ENCODE measurements around the gene CLCNKB.
"Not testable (repeated sequence)": the region's sequence is repeated elsewhere in the genome, so short reads cannot be mapped to it uniquely, and the experiment has no call there.

Gene CLCNKB

DNA sequence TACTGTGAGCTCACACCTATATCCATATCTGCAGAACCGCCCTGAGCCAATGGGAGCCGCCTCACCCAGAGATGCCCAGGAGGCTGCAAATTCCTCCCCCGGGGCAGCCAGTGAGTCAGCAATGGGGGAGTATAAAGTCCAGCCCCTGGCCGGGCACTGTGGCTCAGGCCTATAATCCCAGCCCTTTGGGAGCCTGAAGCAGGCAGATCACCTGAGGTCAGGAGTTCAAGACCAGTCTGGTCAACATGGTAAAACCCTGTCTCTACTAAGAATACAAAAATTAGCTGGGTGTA lies 5.0 kb upstream of the CLCNKB start:
- no peak for TF ChIP-seq CTCF (IDR thresholded peaks at IDR 0.05; ENCODE audit: unreplicated experiment in 3 of 3)

DNA sequence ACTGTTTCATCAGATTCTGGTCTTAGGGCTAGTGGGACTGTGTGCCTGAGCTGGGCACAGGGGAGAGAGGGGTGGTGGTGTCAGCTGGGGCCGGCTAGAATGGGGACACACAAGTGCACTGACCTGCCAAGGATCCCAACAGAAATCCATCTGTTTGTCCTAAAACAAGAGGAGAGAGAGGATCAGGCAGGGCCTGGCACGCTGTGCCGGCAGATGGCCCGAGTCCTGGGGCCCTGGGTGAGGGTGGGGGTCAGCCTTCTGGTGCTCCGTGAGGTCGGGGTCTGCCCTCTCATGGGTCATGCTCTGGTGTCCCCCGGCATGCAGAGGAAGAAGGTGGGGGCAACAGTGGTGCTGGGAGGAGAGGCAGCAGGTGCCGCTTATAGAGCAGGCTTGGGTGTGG lies 3.7 kb upstream of the CLCNKB start:
- H3K36me3 Mint-ChIP-seq (ENCODE audit: low read depth); H3K27ac Mint-ChIP-seq; H3K4me3 Mint-ChIP-seq; H3K4me1 Mint-ChIP-seq; H3K9me3 Mint-ChIP-seq: not testable (repeated sequence)
- H3K27me3 Mint-ChIP-seq (ENCODE audit: low read depth): peaks cover 30% of the 10 kb centered on the region

More for the DNA sequence above, 5.0 kb upstream of the CLCNKB start:
- Mint-ChIP-seq H3K9me3 (no peaks in the 10 kb centered on the region), H3K4me3 (no peak overlapping the region), H3K27ac (no peak overlapping the region), H3K27me3 (ENCODE audit: low read depth) (peaks cover 29% of the 10 kb centered on the region), H3K36me3 (ENCODE audit: low read depth) (no peaks in the 10 kb centered on the region), H3K4me1 (no peaks in the 10 kb centered on the region)

DNA sequence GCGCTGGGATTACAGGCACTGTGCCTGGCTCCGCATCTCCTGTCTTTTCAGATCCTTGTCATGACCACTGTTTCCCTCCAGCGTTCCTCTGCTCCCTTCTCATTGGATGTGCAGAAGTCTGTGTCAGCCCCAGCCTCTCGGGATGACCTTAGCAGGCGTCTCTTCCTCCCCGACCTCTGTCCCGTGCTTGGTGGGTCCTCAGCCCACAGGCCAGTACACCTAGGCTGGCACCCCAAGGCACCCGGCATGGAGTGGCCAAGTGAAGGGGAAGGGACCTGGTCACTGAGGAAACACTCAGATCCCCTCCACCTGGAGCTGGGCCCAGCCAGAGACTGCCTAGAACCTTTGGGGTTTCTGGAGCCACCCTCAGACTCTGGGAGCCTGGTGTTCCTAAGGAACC lies 2.4 kb upstream of the CLCNKB start:
- H3K36me3 Mint-ChIP-seq (ENCODE audit: low read depth): no peaks in the 10 kb centered on the region
- no peak overlapping the region for H3K4me3 Mint-ChIP-seq
- no peak overlapping the region for H3K27ac Mint-ChIP-seq
- peaks cover 32% of the 10 kb centered on the region for H3K27me3 Mint-ChIP-seq (ENCODE audit: low read depth)
- H3K4me1 Mint-ChIP-seq: no peaks in the 10 kb centered on the region
- no peaks in the 10 kb centered on the region for H3K9me3 Mint-ChIP-seq
- TF ChIP-seq CTCF (IDR thresholded peaks at IDR 0.05; ENCODE audit: unreplicated experiment in 3 of 3): no peak

DNA sequence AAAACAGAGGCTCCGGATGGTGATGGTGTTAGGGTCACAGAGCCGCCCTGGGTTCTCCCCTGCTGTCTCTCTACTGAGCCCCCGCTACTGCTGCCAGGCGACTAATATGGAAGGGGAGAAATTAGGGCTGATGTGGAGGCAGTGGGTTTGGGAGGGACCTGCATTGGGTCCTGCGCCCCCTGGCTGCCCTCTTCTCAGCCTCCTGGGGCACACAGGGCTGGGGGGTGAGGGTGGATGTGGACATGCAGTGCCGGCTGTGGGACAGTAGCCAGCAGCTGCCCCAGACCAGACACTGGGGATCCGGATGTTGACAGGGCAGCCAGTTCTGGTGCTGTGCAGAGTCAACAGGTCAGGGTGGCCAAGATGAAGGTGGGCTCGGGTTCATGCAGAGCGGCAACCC lies 1.5 kb upstream of the CLCNKB start:
- Mint-ChIP-seq H3K4me3 (no peak overlapping the region), H3K4me1 (no peaks in the 10 kb centered on the region), H3K27me3 (ENCODE audit: low read depth) (peaks cover 32% of the 10 kb centered on the region), H3K27ac (no peak overlapping the region), H3K36me3 (ENCODE audit: low read depth) (no peaks in the 10 kb centered on the region), H3K9me3 (no peaks in the 10 kb centered on the region)
- TF ChIP-seq CTCF (IDR thresholded peaks at IDR 0.05; ENCODE audit: unreplicated experiment in 3 of 3): no peak

- not testable (repeated sequence) for H3K4me1 Mint-ChIP-seq, H3K9me3 Mint-ChIP-seq, H3K4me3 Mint-ChIP-seq
Measured at GRCh38 chr1:16042654-16043053, 928 bp upstream of the CLCNKB start.

GRCh38 chr1:16043950-16044349 lies 368 bp downstream of the CLCNKB start:
- H3K4me3 Mint-ChIP-seq: no peak overlapping the region
- no peak for TF ChIP-seq CTCF (IDR thresholded peaks at IDR 0.05; ENCODE audit: unreplicated experiment in 3 of 3)
- H3K27ac Mint-ChIP-seq: peak overlapping the region in 1 of 3 experiments; percentile 90
- no peaks in the 10 kb centered on the region for H3K36me3 Mint-ChIP-seq (ENCODE audit: low read depth)
- H3K4me1 Mint-ChIP-seq: no peaks in the 10 kb centered on the region
- no peaks in the 10 kb centered on the region for H3K9me3 Mint-ChIP-seq
- peaks cover 24% of the 10 kb centered on the region for H3K27me3 Mint-ChIP-seq (ENCODE audit: low read depth)

More at GRCh38 chr1:16042654-16043053, 928 bp upstream of the CLCNKB start:
- H3K36me3 Mint-ChIP-seq (ENCODE audit: low read depth); H3K27ac Mint-ChIP-seq: not testable (repeated sequence)
- peaks cover 30% of the 10 kb centered on the region for H3K27me3 Mint-ChIP-seq (ENCODE audit: low read depth)

GRCh38 chr1:16046842-16047241 lies 3.3 kb downstream of the CLCNKB start:
- H3K4me3 Mint-ChIP-seq: no peak overlapping the region
- no peak for TF ChIP-seq CTCF (IDR thresholded peaks at IDR 0.05; ENCODE audit: unreplicated experiment in 3 of 3)

More at GRCh38 chr1:16046842-16047241, 3.3 kb downstream of the CLCNKB start:
- H3K27me3 Mint-ChIP-seq (ENCODE audit: low read depth): peaks cover 22% of the 10 kb centered on the region
- peaks cover 4% of the 10 kb centered on the region for H3K4me1 Mint-ChIP-seq
- H3K9me3 Mint-ChIP-seq: no peaks in the 10 kb centered on the region
- no peak overlapping the region for H3K27ac Mint-ChIP-seq
- no peaks in the 10 kb centered on the region for H3K36me3 Mint-ChIP-seq (ENCODE audit: low read depth)
